ENCODE results near the gene CARS1.
"Not testable (repeated sequence)": the region's sequence is repeated elsewhere in the genome, so short reads cannot be mapped to it uniquely, and the experiment has no call there.

Gene CARS1

GRCh38 chr11:3063876-3064275 is 6.7 kb upstream of the CARS1 start:
- in situ Hi-C loops (cut with MboI; ENCODE audit: low sequenced_read_pairs): not testable (repeated sequence)

GRCh38 chr11:3063432-3063831 is 6.2 kb upstream of the CARS1 start:
- in situ Hi-C loops (cut with MboI; ENCODE audit: low sequenced_read_pairs): not testable (repeated sequence)

GRCh38 chr11:3060436-3061025 is 3.3 kb upstream of the CARS1 start:
- in situ Hi-C loops (cut with MboI; ENCODE audit: low sequenced_read_pairs): no loop called here

GRCh38 chr11:3058753-3059664 is 1.8 kb upstream of the CARS1 start:
- in situ Hi-C loops (cut with MboI; ENCODE audit: low sequenced_read_pairs): no loop called here

GRCh38 chr11:3056296-3057068 is 741 bp downstream of the CARS1 start:
- in situ Hi-C loops (cut with MboI; ENCODE audit: low sequenced_read_pairs): no loop called here

GRCh38 chr11:3055891-3056290 is 1.3 kb downstream of the CARS1 start:
- in situ Hi-C loops (cut with MboI; ENCODE audit: low sequenced_read_pairs): no loop called here

GRCh38 chr11:3052567-3052966 is 4.7 kb downstream of the CARS1 start:
- in situ Hi-C loops (cut with MboI; ENCODE audit: low sequenced_read_pairs): no loop called here

- in situ Hi-C loops (cut with MboI; ENCODE audit: low sequenced_read_pairs): no loop called here
Measured at GRCh38 chr11:3052109-3052479, 5.1 kb downstream of the CARS1 start.

GRCh38 chr11:3051196-3052108 is 5.8 kb downstream of the CARS1 start:
- in situ Hi-C loops (cut with MboI; ENCODE audit: low sequenced_read_pairs): no loop called here

GRCh38 chr11:3050386-3051195 is 6.6 kb downstream of the CARS1 start:
- in situ Hi-C loops (cut with MboI; ENCODE audit: low sequenced_read_pairs): no loop called here

- in situ Hi-C loops (cut with MboI; ENCODE audit: low sequenced_read_pairs): no loop called here
Measured at GRCh38 chr11:3049430-3050243, 7.6 kb downstream of the CARS1 start.

GRCh38 chr11:3047637-3048036 is 9.6 kb downstream of the CARS1 start:
- in situ Hi-C loops (cut with MboI; ENCODE audit: low sequenced_read_pairs): no loop called here

GRCh38 chr11:3046641-3047040 is 10.6 kb downstream of the CARS1 start:
- in situ Hi-C loops (cut with MboI; ENCODE audit: low sequenced_read_pairs): no loop called here

GRCh38 chr11:3046190-3046589 is 11.0 kb downstream of the CARS1 start:
- in situ Hi-C loops (cut with MboI; ENCODE audit: low sequenced_read_pairs): no loop called here

GRCh38 chr11:3044915-3045314 is 12.3 kb downstream of the CARS1 start:
- in situ Hi-C loops (cut with MboI; ENCODE audit: low sequenced_read_pairs): no loop called here

- in situ Hi-C loops (cut with MboI; ENCODE audit: low sequenced_read_pairs): no loop called here
Measured at GRCh38 chr11:3044004-3044403, 13.2 kb downstream of the CARS1 start.

GRCh38 chr11:3043315-3043871 is 13.8 kb downstream of the CARS1 start:
- in situ Hi-C loops (cut with MboI; ENCODE audit: low sequenced_read_pairs): no loop called here

GRCh38 chr11:3042496-3043314 is 14.5 kb downstream of the CARS1 start:
- in situ Hi-C loops (cut with MboI; ENCODE audit: low sequenced_read_pairs): no loop called here

Measured in HL-60/S4 treated with phorbol 12-myristate 13-acetate at 8.2 ng/mL for 4 days and 3 days (cell line).